Activated T-helper 1 cell treated with Interleukin-2 at 50 U/mL for 16 hours (primary cell): ENCODE results near the gene JAKMIP1.

Source experiments
- DNase-seq: peaks from one replicate; pipeline ENCODE4 v3.0.0-alpha.2; 2020; ENCODE audit warnings: low read depth

JAKMIP1 gene

DNA sequence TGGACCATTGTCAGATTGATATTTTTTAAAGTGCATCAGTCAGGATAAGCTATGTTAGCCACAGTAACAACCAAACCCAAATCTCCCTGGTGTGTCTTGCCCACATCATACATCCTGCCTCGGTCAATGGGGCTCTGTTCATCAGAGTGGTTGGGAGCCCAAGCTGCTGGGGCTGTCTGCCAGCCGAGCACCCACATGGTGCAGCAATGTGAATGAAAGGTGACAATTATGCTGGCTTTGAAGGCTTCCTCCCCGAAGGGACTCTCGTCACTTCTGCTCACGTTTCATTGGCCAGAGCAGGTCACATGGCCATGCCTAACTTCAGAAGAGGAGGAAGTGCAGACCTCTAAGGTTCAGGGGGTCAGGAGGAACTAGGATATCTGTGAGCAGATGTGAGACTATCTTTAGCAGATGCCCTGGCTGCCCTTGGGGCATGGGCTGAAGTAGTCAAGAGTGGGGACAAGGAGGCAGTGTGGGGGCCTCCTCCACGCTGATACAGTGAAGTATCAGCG lies 1.3 kb upstream of the JAKMIP1 start:
- DNase-seq: no peak

DNA sequence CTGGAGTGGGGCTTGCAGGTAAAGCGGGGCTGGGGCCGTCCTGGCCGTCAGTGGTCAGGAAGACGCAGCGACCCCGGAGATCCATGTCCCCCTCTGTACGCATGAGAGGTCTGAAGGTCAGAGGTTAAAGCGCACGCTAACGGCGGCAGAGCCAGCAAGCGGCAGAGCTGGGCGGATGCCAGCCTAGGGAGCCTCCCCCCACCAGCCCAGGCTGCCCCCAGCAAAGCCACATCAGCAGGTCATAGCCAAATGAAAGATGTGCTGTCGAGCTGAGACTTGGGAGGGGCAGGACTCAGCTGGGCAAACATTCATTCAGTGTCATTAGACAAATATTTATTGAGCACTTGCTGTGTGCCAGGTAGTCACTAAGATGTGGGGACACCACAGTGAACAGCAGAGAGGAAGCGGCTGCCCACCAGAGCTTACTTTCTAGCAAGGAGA lies 593 bp upstream of the JAKMIP1 start:
- DNase-seq: no peak

DNA sequence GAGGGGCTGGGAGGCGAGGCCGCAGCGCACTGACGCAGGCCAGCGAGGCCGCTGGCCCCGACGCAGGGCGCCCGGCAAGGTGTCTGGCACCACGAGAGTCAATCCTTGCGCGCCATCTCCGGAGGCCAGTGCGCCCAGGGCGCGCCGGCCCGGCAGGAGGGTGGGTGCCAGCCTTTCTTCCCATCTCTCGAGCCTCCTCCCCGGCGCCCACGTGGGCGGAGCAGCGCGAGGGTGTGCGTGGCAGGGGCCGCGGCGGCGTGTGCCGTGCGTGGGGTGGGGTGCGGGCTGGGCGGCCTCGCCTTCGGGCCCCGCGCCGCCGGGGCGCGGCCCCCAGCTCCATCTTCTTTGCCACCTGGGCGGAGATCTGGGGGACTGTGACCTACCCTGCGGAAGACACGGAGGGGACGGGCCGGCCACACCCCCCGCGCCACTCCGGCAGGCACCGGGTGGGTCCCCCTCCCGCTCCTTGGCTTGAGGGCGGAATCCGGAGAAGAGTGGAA lies 877 bp downstream of the JAKMIP1 start:
- no peak for DNase-seq

DNA sequence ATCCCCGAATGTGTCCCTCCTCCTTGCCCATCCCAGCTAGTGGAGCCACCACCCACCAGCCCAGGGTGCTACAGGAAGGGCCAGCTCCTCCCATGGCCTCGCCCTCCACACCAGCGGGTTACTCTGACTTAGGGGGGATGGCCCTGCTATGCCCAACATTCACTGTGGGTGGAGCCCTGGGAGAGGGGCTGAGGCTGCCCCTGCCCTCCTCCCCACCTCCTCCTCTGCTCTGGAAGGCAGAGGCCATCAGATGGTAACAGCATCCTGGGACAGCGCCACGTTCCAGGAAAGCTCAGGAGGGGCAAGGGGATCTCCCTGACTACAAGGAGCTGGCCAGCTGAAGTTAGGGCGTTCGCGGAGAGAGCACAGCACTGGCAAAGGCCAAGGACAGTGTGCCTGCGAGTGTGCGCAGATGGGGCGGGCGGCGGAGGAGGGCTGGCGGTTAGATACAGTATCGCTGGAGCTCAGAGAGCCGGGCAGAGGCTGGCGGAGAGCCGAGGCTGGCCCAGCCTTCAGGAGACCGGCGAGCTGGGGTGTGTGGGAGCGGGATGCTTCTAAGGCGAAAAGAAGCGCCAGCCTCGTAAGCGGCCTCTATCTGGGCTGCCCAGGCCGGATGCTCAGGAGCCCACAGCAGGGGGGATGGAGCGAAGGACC lies 1.5 kb downstream of the JAKMIP1 start:
- no peak for DNase-seq

DNA sequence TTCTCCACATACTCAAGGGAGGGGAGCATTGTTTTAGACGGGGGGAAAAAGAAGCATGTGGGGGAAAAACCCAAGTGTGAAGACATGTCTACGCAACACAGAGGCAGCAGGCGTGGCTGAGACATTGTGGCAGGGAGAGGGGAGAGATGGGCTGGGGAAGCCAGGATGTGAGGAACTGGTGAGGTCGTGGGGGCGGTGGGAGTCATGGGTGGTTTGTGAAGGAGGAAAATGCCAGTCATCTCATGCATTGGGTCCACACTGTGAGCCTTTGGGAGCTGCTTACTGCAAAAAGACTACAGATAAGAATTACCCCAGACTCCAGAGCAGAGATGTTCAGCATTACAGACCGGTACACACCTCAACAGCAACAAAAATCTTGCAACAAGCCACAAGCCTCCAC lies 2.1 kb downstream of the JAKMIP1 start:
- DNase-seq: no peak

DNA sequence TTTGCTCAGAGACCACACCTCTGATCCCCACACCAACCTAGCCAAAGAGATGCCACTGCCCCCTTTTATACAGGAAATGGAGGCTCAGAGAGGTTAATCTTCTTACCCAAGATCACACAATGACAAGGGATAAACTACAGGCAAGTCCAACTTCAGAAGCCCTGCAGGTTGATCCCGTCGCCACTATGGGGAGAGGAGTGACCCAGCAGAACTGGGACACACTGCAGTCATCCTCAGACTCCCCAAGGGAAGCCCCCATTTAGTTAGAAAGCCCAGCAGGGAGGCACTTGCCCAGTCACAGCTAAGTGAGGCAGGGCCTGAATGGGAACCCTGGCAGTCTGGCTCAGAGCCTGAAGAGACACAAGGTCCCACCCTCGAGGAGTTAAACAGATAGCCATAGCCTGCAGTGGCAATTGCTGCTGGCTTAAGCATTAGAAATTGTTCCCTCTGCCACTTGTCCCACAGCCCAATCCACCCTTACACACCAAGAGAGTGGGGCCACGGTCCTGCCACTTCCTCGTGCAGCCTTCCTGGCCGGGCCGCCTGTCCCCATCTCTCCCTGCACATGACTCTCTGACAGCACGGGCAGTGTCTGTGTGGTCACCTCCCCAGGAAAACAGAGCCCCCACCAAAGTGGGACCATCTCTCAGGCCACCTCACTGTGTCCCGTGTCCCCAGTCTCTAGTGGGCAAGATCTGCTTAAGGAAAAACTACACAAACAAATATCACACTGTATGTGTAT lies 2.7 kb downstream of the JAKMIP1 start:
- DNase-seq: no peak

DNA sequence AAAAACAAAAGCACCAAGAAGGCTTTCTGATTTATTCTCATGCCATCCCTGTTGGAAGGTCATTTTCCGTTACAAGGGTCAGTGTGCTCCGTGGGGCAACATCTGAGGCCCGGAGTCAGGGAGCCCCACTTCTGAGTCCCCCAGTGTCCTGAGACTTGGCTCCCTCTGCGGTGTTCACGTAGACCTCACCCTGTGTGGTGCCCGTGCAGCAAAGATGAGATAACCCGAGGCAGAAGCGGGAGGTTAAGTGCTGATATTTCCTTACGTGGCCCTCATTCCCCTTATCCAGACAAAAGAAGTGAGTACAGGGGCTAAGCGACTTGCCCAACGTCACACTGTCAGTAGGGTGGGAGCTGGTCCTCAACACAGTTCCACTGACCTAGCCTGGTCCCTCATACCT lies 3.5 kb downstream of the JAKMIP1 start:
- no peak for DNase-seq

DNA sequence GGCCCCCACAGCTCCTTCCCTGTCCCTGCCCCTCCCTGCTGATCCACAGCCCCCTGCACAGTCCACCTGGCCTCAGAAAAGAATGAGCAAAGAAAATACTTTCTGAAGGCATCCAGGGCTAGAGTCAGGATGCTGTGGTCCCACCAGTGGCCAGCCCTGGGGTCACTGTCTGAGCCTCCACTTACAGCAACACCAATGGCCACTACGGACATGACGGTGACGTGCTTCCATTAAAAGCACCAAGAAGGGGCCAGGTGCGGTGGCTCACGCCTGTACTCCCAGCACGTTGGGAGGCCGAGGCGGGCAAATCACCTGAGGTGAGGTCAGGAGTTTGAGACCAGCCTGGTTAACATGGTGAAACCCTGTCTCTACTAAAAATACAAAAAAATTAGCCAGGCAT lies 4.0 kb downstream of the JAKMIP1 start:
- DNase-seq: no peak

DNA sequence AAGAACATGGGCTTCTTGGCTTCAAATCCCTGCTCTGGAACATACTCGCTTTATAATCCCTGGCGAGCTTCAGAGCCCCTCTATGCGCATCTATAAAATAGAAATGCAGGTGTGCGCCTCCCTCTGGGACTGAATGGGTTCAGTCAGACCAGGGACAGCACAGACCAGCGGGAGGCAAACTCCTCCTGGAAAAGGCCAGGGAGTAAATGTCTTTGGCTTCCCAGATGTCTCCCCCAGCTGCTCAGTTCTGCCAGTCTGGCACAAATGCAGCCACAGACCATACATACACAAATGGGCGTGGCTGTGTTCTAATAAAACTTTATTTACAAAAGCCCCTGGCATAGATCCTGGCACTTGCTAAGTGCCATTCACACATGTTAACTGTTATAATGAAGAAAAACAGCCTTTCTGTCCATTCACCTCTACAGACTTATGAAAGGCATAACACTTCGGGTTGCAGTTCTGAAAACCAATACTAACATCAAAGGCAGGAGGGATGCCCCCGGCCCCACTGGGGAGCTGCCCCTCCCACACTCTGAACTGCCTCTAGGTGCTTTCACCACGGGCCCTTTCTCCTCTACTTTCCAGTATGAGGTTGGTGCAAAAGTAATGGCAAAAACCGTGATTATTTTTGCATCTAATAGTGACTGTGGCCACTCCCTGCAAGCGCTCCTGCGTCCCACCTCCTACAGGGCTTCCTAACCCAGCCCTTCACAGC lies 4.6 kb downstream of the JAKMIP1 start:
- DNase-seq: no peak

DNA sequence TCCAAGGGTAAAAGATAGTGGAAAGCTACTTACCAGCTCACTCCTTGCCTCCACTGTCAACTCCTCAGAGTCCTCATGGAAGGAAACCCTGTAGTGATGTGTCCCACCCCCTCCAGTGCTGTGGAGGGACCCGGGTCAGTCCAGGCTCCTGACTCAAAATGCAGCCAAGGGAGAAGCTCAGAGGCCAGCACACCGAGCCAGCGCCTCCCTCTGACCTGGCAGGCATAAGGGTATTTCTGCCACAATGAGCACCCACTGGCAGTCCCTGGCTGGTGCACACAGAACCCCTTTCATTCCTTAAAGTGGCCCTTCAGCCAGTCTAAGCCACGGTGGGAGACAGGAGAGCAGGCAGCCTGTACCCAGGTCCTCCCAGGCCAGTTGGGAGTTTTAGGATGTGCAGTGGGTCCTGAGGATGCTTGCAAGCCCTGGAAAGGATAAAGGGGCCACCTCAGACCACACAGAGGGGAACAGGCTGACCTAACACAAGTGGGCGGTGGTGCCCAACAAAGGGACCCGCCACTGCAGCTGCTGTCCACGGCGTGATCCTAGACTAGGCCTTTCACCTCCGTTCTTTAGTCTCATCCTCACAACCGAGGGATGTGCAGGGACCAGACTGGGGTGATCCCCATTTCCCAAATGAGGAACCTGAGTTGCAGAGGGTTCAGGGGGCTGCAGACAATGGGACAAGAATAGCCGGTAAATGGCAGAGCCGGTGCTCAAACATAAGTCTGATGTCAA lies 5.7 kb downstream of the JAKMIP1 start:
- no peak for DNase-seq

DNA sequence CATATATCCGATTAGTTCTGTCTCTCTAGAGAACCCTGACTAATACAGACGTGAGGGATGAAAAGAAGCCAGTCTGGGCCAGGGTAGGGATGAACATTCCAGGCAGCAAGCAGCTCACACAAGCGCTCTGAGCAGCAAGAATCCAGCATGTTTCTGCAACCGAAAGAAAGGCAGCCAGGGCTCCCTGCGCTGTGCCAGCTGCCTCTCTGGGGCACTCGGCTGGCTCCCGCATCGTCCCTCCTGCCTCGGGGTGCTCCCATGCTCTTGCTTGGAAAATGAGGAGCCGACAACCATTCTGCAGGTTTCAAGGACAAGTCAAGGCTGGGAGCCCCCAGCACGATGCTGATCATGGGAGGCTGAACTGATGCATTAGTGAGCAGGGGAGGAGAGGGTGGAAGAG lies 7.0 kb downstream of the JAKMIP1 start:
- DNase-seq: no peak

DNA sequence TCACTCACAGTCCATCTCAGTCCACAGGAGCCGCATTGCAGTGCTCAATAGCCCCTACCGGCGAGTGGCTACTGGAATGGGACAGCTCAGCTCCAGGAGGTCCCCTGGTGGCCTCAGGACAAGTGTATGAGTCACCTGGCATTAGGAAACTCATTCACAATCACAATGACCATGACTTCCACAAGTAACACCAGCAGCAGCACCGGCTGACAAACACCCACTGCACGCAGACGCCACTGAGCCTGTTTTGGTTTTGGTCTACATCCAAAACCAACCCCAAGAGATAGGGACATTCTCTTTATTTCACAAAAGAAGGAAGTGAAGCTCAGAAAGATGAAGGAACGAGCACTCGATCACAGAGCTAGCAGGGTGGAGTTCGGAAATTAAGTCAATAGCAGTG lies 8.1 kb downstream of the JAKMIP1 start:
- no peak for DNase-seq

DNA sequence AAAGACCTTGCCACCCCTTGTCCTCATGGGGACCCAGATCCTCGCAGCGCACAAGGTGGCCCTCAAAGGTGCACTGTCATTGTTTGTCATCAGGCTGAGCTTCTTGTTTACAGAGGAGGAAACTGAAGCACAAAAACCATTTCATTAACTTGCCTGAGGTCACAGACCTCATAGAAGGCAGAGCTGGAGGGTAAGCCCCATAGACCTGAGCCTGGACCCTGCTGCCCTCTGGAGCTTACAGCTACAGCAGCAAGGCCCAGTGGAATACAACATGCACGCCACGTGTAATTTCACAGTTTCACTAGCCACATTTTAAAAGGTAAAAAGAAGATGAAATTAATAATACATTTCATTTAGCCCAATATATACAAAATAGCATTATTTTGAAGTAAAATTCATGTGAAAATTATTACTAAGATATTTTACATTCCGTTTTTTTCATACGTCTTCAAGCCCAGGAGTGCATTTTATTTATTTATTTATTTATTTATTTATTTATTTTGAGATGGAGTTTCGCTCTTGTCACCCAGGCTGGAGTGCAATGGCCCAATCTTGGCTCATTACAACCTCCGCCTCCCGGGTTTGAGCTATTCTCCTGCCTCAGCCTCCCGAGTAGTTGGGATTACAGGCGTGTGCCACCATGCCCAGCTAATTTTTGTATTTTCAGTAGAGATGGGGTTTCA lies 8.8 kb downstream of the JAKMIP1 start:
- no peak for DNase-seq

DNA sequence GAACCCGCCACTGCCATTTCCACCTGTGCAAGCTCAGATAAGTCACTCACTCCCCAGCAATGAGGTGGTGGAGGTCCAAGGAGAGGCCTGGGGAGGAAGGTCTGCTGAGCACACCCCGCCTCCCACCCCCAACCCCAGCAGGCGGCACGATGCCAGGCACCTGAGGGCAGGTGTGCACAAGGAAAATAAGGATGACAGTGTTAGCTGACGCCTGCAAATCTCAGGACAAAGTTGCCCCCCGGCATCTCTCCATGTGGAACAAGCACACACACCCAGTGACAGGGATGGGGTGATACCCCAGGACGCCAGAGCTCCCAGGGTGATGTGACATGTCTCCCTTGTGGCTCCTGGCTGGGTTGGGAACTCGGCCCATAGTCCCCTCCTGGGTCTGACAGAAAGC lies 9.9 kb downstream of the JAKMIP1 start:
- no peak for DNase-seq

DNA sequence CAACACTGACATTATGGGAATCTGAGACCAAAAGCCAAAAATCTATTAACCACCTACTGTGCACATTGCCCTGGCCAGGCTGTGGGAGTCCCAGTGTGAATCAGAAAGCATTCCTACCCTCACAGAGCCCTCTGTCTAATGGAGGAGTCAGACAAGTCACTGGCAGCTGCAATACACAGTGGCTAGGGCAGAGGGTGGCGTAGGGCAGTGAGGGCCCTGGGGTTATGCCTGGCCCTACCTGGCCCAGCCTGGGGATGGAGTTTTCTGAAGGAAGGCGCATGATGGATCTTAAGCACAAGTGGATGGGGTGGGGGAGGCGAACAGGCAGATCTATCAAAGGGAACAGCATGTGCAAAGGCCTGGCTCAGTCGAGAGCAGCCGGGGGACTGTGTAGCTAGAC lies 10.8 kb downstream of the JAKMIP1 start:
- no peak for DNase-seq

DNA sequence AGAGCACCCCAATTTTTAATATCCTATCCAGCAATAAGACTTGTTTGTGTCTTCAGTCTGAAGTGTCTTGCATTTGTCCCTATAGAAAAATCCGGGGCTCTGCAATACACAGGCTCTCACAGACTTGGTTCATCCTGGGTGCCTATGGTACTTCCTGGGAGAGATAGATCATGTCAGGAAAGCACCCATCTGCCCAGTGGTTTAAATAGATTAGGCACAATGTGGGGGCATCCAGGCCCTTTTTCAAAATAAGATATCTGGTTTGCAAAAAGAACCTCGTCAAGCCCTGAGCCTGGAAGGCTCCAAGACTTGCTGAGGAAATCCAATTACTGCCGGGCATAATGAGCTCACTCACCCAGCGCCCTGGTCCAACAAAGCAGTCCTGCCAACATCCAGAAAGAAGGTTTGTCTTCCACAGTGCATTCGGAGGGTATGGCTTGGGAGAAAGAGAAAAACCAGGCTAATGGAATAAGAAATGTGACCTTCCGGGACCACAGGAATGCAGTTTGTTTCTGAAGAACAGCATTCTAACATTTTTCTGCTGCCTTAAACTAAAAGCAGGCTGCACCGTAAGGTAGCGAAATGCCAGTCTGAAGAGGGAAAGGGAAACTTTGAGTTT lies 11.6 kb downstream of the JAKMIP1 start:
- no peak for DNase-seq

DNA sequence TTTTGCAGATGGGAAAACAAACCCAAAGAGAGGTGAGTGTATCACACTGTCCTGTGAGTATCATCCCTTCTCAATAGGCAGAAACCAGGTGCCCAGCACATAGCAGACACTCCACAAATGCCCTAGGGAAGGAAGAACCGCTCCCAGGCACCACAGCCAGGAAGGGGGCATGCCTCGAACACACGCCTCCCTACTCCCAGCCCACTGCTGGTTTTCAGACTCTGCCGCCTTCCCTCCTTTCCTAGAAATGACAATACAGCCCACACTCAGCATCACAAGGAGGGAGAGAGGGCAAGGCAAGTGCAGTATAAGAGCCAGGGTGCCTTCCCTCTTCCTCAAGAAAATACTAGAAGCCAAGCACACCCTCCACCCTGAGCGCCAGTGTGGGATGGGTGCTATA lies 16.2 kb downstream of the JAKMIP1 start:
- DNase-seq: no peak

DNA sequence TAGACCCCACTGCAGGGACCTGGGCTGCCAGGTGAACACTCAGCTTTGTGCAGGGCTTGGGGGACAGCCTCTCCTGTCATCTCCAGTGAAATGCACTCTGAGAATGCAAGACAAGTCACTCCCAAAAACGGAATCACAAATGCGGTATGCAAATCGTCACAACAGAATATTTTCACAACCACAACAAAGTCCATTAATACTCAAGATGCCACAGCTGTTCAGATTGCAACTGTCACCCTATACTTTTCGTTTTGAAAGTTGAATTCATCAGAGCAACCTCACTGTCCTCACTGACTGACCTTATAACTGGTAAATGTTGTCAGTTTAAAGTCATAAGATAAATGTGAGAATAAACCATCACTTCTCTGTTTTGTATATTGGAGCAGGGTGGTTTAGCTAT lies 16.6 kb downstream of the JAKMIP1 start:
- DNase-seq: no peak

DNA sequence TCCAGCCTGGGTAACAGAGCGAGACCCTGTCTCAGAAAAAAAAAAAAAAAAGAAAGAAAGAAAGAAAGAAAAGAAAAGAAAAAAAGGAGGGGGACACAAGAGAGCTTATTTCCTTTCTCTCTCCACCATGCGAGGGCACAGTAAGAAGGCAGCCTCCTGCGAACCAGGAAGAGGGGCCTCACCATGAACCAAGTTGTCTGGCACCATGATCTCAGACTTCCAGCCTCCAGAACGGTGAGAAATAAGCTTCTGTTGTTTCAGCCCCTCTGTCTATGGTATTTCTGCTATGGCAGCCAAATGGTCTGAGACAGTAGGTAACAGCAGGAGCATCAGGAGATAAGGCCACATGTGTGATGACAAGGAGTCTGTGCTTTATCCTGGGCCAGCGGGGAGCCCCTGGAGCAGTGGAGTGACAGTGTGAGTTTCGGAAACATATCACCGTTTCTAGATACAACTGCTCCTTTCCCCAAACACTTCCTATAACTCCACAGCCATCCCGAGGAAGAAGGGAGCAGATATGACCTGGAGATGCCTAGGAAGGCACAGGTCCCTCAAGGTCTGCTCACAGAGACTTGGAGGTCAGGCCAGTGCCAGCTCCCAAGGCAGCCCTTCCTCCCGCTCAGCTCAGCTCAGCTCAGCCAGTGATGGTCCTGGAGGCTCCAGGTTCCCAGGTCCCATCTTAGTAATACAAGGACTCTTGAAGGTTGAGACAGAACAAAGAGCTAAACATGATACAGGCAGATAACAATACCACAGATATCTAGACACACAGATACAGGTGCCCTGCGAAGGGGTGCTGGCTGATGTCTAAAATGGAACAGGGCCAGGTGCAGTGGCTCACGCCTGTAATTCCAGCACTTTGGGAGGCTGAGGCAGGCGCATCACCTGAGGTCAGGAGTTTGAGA lies 17.7 kb downstream of the JAKMIP1 start:
- DNase-seq: no peak
